Panc1 (cell line): ENCODE measurements around the gene ZNF678.

ENCODE experiments used
- CTCF ChIP-seq: fragments of 450-650 bp; IDR thresholded peaks from 2 replicates; pipeline ENCODE4 v1.5.1; 2017; ENCODE audit warnings: mild to moderate bottlenecking
- POLR2AphosphoS5 ChIP-seq: IDR thresholded peaks from 2 replicates; pipeline ENCODE4 v1.6.1; 2012; ENCODE audit warnings: mild to moderate bottlenecking, low read depth, low read length, moderate library complexity
- REST ChIP-seq, 2 experiments: IDR thresholded peaks; 2 replicates each; pipeline ENCODE4 v1.6.1; 2011 to 2012; ENCODE audit warnings: low read depth in 2 of 2, control low read depth in 1 of 2, low read length in 1 of 2, mild to moderate bottlenecking in 1 of 2, moderate library complexity in 1 of 2; ENCODE audit not compliant: insufficient read depth in 1 of 2
- SIN3A ChIP-seq: IDR thresholded peaks from 2 replicates; pipeline ENCODE4 v1.6.1; 2012; ENCODE audit warnings: low read depth, mild to moderate bottlenecking, low read length, moderate library complexity, borderline replicate concordance; ENCODE audit not compliant: insufficient read depth
- TCF7L2 ChIP-seq: IDR thresholded peaks from 2 replicates; pipeline ENCODE4 v1.6.1; 2011; ENCODE audit warnings: mild to moderate bottlenecking, low read depth, low read length, inconsistent platforms

- TF ChIP-seq CTCF = no peak
- no peak for TF ChIP-seq SIN3A
- TF ChIP-seq POLR2AphosphoS5 = no peak
- TF ChIP-seq REST (IDR thresholded peaks at IDR 0.05; ENCODE audit: insufficient read depth in 1 of 2, low read depth in 2 of 2, low read length in 1 of 2) = no peak
- TF ChIP-seq TCF7L2 = no peak
Observed at GRCh38 chr1:227621211-227621610, 57.9 kb downstream of the ZNF678 start.
